Inferior parietal cortex (tissue), 1 donor: ENCODE data around the gene GGT6.
A peak's percentile ranks its signal among the peaks of the same experiment; 100 is the strongest.
"Not testable (repeated sequence)": the region's sequence is repeated elsewhere in the genome, so short reads cannot be mapped to it uniquely, and the experiment has no call there.

Experiments
- DNase-seq: peaks from one replicate; pipeline ENCODE4 v3.0.0-alpha.2; 2016; ENCODE audit errors: extremely low spot score

GGT6 gene

GRCh38 chr17:4560421-4560820 is at the start of gene GGT6:
GGT6 (minus strand) TSS chr17:4560577; CDS start chr17:4560521, 56 bp downstream.
- DNase-seq: no peak

GRCh38 chr17:4610162-4610561 is 49.8 kb upstream of the GGT6 start:
- no peak for DNase-seq

- DNase-seq: no peak
Measured at GRCh38 chr17:4609761-4610160, 49.4 kb upstream of the GGT6 start.

- DNase-seq: peak; percentile 27
Measured at GRCh38 chr17:4607773-4608187, 47.4 kb upstream of the GGT6 start.

- no peak for DNase-seq
Measured at GRCh38 chr17:4607261-4607741, 46.9 kb upstream of the GGT6 start.

- DNase-seq: no peak
Measured at GRCh38 chr17:4605826-4606225, 45.4 kb upstream of the GGT6 start.

- not testable (repeated sequence) for DNase-seq
Measured at GRCh38 chr17:4604736-4605135, 44.4 kb upstream of the GGT6 start.

- no peak for DNase-seq
Measured at GRCh38 chr17:4604111-4604644, 43.8 kb upstream of the GGT6 start.

GRCh38 chr17:4602041-4602440 is 41.7 kb upstream of the GGT6 start:
- DNase-seq: no peak

- no peak for DNase-seq
Measured at GRCh38 chr17:4601326-4601725, 40.9 kb upstream of the GGT6 start.

GRCh38 chr17:4600563-4600962 is 40.2 kb upstream of the GGT6 start:
- DNase-seq: no peak

GRCh38 chr17:4599505-4600281 is 39.3 kb upstream of the GGT6 start:
- DNase-seq: no peak

- DNase-seq: no peak
Measured at GRCh38 chr17:4598776-4599504, 38.6 kb upstream of the GGT6 start.

- no peak for DNase-seq
Measured at GRCh38 chr17:4597975-4598374, 37.6 kb upstream of the GGT6 start.

GRCh38 chr17:4596636-4597380 is 36.4 kb upstream of the GGT6 start:
- DNase-seq: no peak

- DNase-seq: not testable (repeated sequence)
Measured at GRCh38 chr17:4595685-4596342, 35.4 kb upstream of the GGT6 start.

- no peak for DNase-seq
Measured at GRCh38 chr17:4594931-4595684, 34.7 kb upstream of the GGT6 start.

GRCh38 chr17:4594406-4594805 is 34.0 kb upstream of the GGT6 start:
- DNase-seq: no peak

GRCh38 chr17:4593021-4593421 is 32.6 kb upstream of the GGT6 start:
- DNase-seq: no peak

GRCh38 chr17:4592240-4593005 is 32.0 kb upstream of the GGT6 start:
- DNase-seq: no peak
